Ectodermal cell (in vitro differentiated cells): ENCODE measurements around the gene SERPINB2.

Experiments used
- H3K27ac ChIP-seq: 2 replicates; pipeline ENCODE4 v1.7.0; 2013; ENCODE audit warnings: mild to moderate bottlenecking, low read depth, low read length; ENCODE audit not compliant: insufficient read depth, poor library complexity, severe bottlenecking
- H3K27me3 ChIP-seq: 2 replicates; pipeline ENCODE4 v1.7.0; 2013; ENCODE audit warnings: mild to moderate bottlenecking, low read length; ENCODE audit not compliant: insufficient read depth, control insufficient read depth, poor library complexity, severe bottlenecking
- H3K36me3 ChIP-seq: one replicate; pipeline ENCODE4 v1.7.0; 2013; ENCODE audit warnings: low read length; ENCODE audit not compliant: control insufficient read depth, insufficient read depth
- H3K4me1 ChIP-seq: one replicate; pipeline ENCODE4 v1.7.0; 2013; ENCODE audit warnings: low read length; ENCODE audit not compliant: control insufficient read depth, insufficient read depth
- H3K4me3 ChIP-seq: 2 replicates; pipeline ENCODE4 v1.7.0; 2013; ENCODE audit warnings: low read depth, low read length, control low read depth; ENCODE audit not compliant: insufficient read depth
- H3K9me3 ChIP-seq: 2 replicates; pipeline ENCODE4 v1.7.0; 2013; ENCODE audit warnings: mild to moderate bottlenecking, low read length, moderate library complexity; ENCODE audit not compliant: control insufficient read depth
- WGBS, 2 experiments: methylation state at CpG; one replicate each; pipeline ENCODE4 v1.1.7; 2013; ENCODE audit warnings: missing lambda C conversion rate in 2 of 2; 5-methylcytosine and 5-hydroxymethylcytosine counted together

Gene SERPINB2

DNA sequence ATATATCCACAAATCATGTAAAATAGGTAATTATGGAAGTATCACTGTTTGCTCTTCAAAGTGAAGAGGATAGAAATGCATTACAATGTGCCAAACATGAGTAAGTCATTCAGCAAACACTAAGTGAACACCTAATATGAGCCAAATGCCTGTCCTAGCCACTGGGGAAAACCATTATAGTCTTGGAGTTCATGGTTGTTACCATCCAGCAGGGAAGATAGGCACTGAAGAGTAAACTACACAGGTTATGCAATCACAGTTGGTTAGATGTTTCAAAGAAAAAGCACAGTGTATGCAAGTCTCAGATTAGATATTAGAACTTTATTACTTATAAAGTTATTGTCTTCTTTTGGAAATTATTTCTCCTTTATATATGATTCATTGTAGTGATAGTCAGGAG is 3.9 kb upstream of the SERPINB2 start:
- Histone ChIP-seq H3K4me3 (no peak overlapping the region), H3K27me3 (no peaks in the 10 kb centered on the region), H3K27ac (no peak overlapping the region), H3K4me1 (no peaks in the 10 kb centered on the region), H3K9me3 (no peaks in the 10 kb centered on the region), H3K36me3 (no peaks in the 10 kb centered on the region)

DNA sequence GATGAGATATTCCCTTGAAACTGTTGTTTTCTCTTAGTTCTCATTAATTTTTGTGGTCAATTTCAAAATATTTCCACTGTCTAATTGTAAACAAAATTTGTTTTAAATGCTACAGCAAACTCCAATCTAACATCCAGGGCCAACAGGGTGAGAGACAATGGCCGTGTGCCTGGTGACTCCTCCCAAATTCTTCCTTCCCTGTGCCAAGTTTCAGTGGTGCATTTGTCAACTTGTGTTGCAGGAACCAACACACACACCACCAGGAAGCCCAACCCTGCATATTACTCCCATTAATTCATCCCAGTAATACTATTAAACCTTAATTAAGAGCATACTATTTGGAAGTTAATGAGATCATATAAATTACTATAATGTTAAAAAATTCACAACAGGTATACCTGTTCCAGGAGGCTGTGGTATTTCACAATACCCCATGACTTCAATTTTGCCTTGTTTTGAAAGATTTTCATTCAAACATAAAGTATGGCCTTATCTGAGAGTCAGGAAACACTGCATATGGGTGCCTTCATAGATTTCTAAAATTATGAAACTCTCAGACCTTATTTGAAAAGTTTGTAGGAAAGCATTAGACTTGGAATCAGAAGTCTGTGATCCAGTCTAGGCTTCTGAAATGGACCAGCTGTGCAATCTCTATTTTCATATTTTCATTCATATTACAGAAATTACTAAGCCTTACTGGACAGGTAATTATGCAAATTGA is 1.1 kb downstream of the SERPINB2 start:
- no peak overlapping the region for H3K4me3 ChIP-seq
- H3K36me3 ChIP-seq: no peaks in the 10 kb centered on the region
- no peaks in the 10 kb centered on the region for H3K27me3 ChIP-seq
- H3K27ac ChIP-seq: no peak overlapping the region
- 72 to 77% methylated on average over 1 of the region's 1 CpG for WGBS, 2 experiments
- no peaks in the 10 kb centered on the region for H3K4me1 ChIP-seq
- no peaks in the 10 kb centered on the region for H3K9me3 ChIP-seq

DNA sequence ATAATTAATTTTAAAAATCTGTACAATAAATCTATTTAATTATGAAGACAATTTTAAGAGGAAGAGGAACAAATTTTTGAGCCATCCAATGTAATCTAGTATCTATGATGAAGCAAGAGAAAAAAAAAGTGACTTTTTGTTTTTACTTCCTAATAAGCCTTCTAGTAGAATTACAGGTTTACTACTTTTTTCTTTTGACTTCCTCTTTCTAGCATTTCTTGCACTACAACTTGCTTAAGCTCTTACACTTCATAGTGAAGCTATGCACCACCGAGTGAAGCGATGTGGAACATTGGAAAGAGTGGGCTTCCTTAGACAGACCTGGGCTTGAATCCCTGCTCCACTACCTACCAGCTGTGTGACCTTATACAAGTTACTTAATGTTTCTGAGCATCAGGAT is 2.1 kb downstream of the SERPINB2 start:
- H3K36me3 ChIP-seq: no peaks in the 10 kb centered on the region
- no peaks in the 10 kb centered on the region for H3K27me3 ChIP-seq
- no peaks in the 10 kb centered on the region for H3K9me3 ChIP-seq
- H3K4me1 ChIP-seq: no peaks in the 10 kb centered on the region
- no peak overlapping the region for H3K27ac ChIP-seq
- WGBS, 2 experiments: 86 to 98% methylated on average over 2 of the region's 2 CpGs
- H3K4me3 ChIP-seq: no peak overlapping the region

DNA sequence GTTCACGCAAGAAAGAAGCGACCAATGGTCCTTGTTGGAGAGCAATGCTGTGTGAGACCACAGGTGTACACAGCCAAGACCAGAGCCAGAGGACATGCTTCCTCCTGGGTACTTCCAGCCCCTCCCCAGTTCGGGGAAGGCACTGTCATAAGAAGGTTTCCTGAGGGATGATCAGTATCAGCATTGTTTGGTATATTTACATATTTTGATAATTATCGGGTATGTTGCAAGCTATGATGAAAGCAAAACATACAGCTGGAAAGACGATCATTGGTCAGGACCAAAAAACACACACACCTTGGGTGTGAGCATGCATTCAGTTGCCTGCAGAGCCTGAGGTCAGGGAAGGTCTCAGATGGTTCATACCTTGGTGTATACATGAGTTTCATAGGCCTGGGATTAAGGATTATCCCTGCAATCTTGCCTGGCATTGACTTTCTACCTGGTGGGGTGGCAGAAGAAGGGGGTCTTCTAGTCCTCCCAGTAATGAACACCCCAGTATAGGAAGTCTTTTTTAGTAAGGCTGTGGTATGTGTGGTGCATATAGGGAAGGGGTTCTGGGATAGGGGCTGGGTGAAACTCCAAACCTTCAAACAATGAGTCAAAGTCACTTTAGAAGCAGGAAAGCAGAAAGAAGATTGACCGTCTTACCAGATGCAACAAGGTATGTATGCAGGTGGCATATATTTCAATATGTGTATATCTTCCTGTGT is 2.9 kb downstream of the SERPINB2 start:
- Histone ChIP-seq H3K27ac (no peak overlapping the region), H3K9me3 (no peaks in the 10 kb centered on the region), H3K4me3 (no peak overlapping the region), H3K4me1 (no peaks in the 10 kb centered on the region), H3K36me3 (no peaks in the 10 kb centered on the region), H3K27me3 (no peaks in the 10 kb centered on the region)
- 94 to 96% methylated on average over 6 of the region's 6 CpGs for WGBS, 2 experiments

DNA sequence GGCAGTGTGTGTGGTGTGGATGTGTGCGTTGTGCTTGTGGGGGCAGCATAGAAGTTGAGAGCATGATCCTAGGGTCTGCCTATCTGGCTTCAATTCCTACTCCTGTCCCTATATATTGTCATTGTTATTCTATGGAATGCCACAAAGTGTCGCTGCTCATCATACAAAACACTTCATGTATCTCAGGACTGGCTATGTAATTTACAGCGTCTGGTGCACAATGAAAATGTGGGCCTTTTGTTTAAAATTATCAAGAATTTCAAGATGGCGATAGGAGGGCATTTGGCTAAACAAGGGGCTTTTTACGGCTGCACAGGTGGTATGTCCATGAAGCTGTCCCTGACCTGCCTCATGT is 3.4 kb downstream of the SERPINB2 start:
- Histone ChIP-seq H3K27me3 (no peaks in the 10 kb centered on the region), H3K9me3 (no peaks in the 10 kb centered on the region), H3K36me3 (no peaks in the 10 kb centered on the region), H3K27ac (no peak overlapping the region), H3K4me1 (no peaks in the 10 kb centered on the region), H3K4me3 (no peak overlapping the region)
- 83 to 93% methylated on average over 4 to 5 of the region's 5 CpGs for WGBS, 2 experiments

DNA sequence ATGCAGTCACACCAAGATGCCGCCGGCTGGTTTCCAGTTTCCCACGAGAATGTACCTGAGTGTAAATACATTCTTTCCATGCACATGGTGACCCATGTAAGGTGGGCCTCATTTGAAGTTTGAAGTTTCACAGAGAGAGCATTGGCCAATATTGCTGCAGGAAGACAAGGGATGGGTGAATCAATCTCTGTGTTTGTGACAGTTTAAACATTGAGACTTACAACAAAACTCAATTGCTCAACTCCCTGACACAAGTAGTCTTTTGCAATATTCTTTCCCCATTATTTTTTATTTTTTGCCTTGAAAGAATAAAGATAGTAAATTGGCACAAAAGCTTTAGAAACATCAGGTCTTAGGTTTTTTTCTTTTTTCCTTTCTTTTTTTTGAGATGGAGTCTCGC is 5.1 kb downstream of the SERPINB2 start:
- no peaks in the 10 kb centered on the region for H3K27me3 ChIP-seq
- no peaks in the 10 kb centered on the region for H3K36me3 ChIP-seq
- no peaks in the 10 kb centered on the region for H3K4me1 ChIP-seq
- no peak overlapping the region for H3K4me3 ChIP-seq
- H3K9me3 ChIP-seq: no peaks in the 10 kb centered on the region
- no peak overlapping the region for H3K27ac ChIP-seq
- 90 to 97% methylated on average over 4 of the region's 4 CpGs for WGBS, 2 experiments

DNA sequence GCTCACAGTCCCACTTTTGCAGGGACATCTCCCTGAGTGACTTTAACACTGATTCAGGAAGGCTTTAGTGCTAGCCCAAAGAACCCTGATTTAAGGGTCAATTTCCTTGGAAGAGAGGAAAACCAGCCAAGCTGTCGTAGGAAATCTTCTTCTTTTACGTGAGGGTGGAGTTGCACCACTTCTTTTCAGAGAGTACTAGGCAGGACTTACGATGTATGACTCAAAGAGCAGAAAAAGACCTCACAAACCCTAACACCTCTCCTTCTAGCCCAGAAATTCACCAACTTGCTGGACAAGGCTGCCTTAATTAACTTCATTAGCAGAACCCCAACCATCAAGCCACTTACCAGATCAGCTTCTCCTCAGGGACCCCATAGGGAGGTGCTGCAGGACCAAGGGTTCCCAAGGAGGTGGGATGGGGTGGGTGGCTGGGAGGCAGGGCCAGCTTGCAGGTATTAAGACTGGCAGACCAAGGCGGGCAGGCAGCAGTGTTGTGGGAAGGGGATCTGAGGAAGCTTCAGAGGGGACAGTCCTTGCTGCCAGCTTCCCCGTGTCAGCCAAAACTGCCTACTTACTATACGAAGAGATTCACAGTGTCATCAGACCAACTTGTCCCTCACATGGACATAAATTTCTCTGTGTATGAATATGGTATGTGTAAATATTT is 6.7 kb downstream of the SERPINB2 start:
- Histone ChIP-seq H3K36me3 (no peaks in the 10 kb centered on the region), H3K27ac (no peak overlapping the region), H3K4me3 (no peak overlapping the region), H3K4me1 (no peaks in the 10 kb centered on the region), H3K27me3 (no peaks in the 10 kb centered on the region), H3K9me3 (no peaks in the 10 kb centered on the region)
- 94 to 95% methylated on average over 6 of the region's 6 CpGs for WGBS, 2 experiments

DNA sequence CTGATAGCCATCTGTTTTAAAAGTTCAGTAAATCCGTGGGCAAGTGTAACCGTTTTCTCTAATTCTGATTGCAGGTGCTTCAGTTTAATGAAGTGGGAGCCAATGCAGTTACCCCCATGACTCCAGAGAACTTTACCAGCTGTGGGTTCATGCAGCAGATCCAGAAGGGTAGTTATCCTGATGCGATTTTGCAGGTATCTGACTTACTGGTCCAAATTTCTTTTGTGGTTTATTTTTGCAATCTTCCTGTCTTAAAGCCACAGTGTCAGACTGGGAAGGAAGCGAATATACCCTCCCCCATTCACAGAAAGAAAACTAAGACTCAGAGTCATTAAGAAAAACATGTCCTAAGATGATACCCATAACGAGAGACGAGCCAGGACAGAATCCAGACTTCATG is 7.7 kb downstream of the SERPINB2 start:
- Histone ChIP-seq H3K4me3 (no peak overlapping the region), H3K36me3 (no peaks in the 10 kb centered on the region)
- 92 to 94% methylated on average over 6 of the region's 6 CpGs for WGBS, 2 experiments

DNA sequence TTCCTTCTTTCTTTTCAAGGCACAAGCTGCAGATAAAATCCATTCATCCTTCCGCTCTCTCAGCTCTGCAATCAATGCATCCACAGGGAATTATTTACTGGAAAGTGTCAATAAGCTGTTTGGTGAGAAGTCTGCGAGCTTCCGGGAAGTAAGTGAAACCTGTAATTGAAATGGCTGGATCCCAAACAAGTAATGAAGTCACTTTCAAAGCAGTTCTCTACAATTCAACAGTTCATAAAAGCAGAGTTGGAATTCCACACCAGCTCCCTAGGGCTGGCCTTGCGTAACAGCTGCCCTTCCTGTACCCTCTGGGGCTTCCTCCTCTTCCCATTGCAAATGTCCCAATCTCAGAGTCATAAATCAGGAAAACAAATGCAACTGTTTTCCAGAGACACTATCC is 9.6 kb downstream of the SERPINB2 start:
- H3K9me3 ChIP-seq: no peaks in the 10 kb centered on the region
- no peaks in the 10 kb centered on the region for H3K4me1 ChIP-seq
- no peaks in the 10 kb centered on the region for H3K36me3 ChIP-seq
- WGBS, 2 experiments: 90 to 91% methylated on average over 3 to 4 of the region's 4 CpGs
- no peak overlapping the region for H3K27ac ChIP-seq
- H3K27me3 ChIP-seq: no peaks in the 10 kb centered on the region
- no peak overlapping the region for H3K4me3 ChIP-seq

More for the DNA sequence above, 7.7 kb downstream of the SERPINB2 start:
- H3K27ac ChIP-seq: no peak overlapping the region
- H3K9me3 ChIP-seq: no peaks in the 10 kb centered on the region
- no peaks in the 10 kb centered on the region for H3K27me3 ChIP-seq
- no peaks in the 10 kb centered on the region for H3K4me1 ChIP-seq

DNA sequence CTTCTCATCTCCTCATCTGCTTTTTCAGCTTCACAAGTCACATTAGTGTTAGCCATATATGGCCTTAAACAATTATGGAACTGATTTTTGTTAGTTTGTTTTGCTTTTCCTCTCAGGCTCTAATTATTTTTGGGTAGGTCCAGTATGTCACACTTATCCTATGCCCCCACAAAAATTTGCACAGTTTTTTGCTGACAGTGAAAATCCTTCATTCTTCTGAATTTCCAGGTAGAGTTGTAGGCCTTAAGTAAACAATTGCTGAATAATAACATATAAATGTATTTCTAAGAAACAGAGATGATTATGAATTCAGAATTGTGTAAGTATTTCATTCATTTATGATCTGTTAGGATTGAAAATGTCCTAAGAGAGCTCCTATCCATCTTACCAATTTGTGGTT is 11.7 kb downstream of the SERPINB2 start:
- Histone ChIP-seq H3K9me3 (no peaks in the 10 kb centered on the region), H3K36me3 (no peaks in the 10 kb centered on the region), H3K4me3 (no peak overlapping the region), H3K27me3 (no peaks in the 10 kb centered on the region), H3K27ac (no peak overlapping the region), H3K4me1 (no peaks in the 10 kb centered on the region)
